Adrenal gland (tissue), 5 donors: ENCODE measurements around the gene NSUN7.

Experiments
- CTCF ChIP-seq, 6 experiments: fragments of 450-650 bp in 4 of 6; fragments of 200-600 bp in 2 of 6; sonication (generic) in 1 of 6; IDR thresholded peaks; 1 replicate in 5 of 6; 2 replicates in 1 of 6; pipeline versions ENCODE4 v1.5.1 to v1.8.0; 2016 to 2021; ENCODE audit warnings: antibody characterized with exemption in 6 of 6, mild to moderate bottlenecking in 2 of 6, moderate library complexity in 1 of 6
- POLR2A ChIP-seq, 2 donors: fragments of 450-650 bp; IDR thresholded peaks; one replicate each; pipeline ENCODE4 v1.6.1; 2017; ENCODE audit warnings: antibody characterized with exemption in 2 of 2, mild to moderate bottlenecking in 2 of 2, moderate library complexity in 1 of 2
- donor health status: DM: no; HTN: no; CAD: no.

GRCh38 chr4:40838742-40839141 is 89.0 kb downstream of the NSUN7 start:
- TF ChIP-seq CTCF (IDR thresholded peaks at IDR 0.05): no peak
- TF ChIP-seq POLR2A (IDR thresholded peaks at IDR 0.05): no peak
